ENCODE measurements around the gene CBX8.

CBX8 gene

GRCh38 chr17:79748295-79749099 is 48.4 kb downstream of the CBX8 start:
- H3K27me3 ChIP-seq (ENCODE audit: insufficient read depth, low read length, poor library complexity), result no peaks in the 10 kb centered on the region

DNA sequence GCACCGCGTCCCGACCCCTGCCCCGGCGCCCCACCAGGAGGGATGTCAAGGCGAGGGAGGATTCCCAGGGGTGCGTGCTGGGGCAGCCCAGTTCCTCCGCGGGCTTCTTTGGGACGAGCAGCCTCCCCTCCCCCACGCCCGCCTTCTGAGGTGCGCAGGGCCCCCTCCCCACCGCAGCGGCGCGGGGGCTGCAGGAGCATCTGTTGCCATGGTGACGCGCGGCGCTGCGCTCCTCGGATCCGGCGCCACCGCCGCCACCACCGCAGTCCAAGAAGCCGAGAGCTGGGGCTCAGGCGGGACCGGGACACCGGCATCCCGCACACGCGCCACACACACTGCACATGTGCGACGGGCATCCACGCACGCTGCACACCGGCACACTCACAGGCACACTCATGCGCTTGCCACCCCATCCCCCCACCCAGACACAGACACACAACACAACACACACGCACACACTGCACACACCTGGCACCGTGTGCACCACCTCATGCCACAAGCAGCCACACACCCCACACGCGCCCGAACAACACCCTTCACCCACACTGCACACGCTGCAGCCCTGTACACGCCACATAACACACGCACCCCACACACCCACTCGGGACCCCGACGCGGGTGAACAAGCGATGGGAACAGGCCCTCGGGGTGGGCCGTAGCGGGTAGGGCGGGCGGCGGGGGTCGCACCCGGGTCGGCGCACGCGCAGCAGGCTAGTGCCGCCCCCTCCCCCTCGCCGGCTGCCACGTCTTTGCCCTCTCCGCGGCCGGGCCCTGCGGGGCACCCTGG is 49.2 kb downstream of the CBX8 start:
- Histone ChIP-seq H3K4me1 (ENCODE audit: insufficient read depth, low read length) (peaks cover 13% of the 10 kb centered on the region), H3K36me3 (ENCODE audit: insufficient read depth, low read length) (no peaks in the 10 kb centered on the region), H3K9me3 (ENCODE audit: insufficient read depth, low read length, severe bottlenecking) (no peaks in the 10 kb centered on the region), H3K4me3 (ENCODE audit: low read depth in 1 of 2, low read length in 2 of 2) (no peak overlapping the region), H3K4me2 (ENCODE audit: insufficient read depth, low read length) (no peak overlapping the region), H3K27ac (ENCODE audit: low read length) (no peak overlapping the region), H4K20me1 (ENCODE audit: insufficient read depth, low read length) (no peaks in the 10 kb centered on the region), H3K79me2 (ENCODE audit: insufficient read depth, low read length) (no peaks in the 10 kb centered on the region), H2AFZ (ENCODE audit: low read depth, low read length) (no peak overlapping the region), H3K27me3 (ENCODE audit: insufficient read depth, low read length, poor library complexity) (no peaks in the 10 kb centered on the region), H3K9ac (ENCODE audit: low read depth, low read length) (no peak overlapping the region)
- no peak for TF ChIP-seq CTCF (IDR thresholded peaks at IDR 0.05; ENCODE audit: borderline replicate concordance, extremely low read depth, low read length, poor library complexity, severe bottlenecking)
- no peak for TF ChIP-seq EZH2 (IDR thresholded peaks at IDR 0.05; ENCODE audit: borderline replicate concordance, low read depth, low read length, severe bottlenecking)
- ATAC-seq (ENCODE audit: insufficient read depth, low read depth) (no peak), DNase-seq (no peak)

More at GRCh38 chr17:79748295-79749099, 48.4 kb downstream of the CBX8 start:
- no peak for ATAC-seq (ENCODE audit: insufficient read depth, low read depth)
- H3K9ac ChIP-seq (ENCODE audit: low read depth, low read length), result no peak overlapping the region
- H3K79me2 ChIP-seq (ENCODE audit: insufficient read depth, low read length), result no peaks in the 10 kb centered on the region
- H3K4me2 ChIP-seq (ENCODE audit: insufficient read depth, low read length), result no peak overlapping the region
- TF ChIP-seq EZH2 (IDR thresholded peaks at IDR 0.05; ENCODE audit: borderline replicate concordance, low read depth, low read length, severe bottlenecking), result no peak
- no peak for TF ChIP-seq CTCF (IDR thresholded peaks at IDR 0.05; ENCODE audit: borderline replicate concordance, extremely low read depth, low read length, poor library complexity, severe bottlenecking)
- H3K4me3 ChIP-seq (ENCODE audit: low read depth in 1 of 2, low read length in 2 of 2), result no peak overlapping the region
- DNase-seq, result no peak
- no peaks in the 10 kb centered on the region for H3K36me3 ChIP-seq (ENCODE audit: insufficient read depth, low read length)
- no peak overlapping the region for H2AFZ ChIP-seq (ENCODE audit: low read depth, low read length)
- H4K20me1 ChIP-seq (ENCODE audit: insufficient read depth, low read length), result no peaks in the 10 kb centered on the region
- peaks cover 13% of the 10 kb centered on the region for H3K4me1 ChIP-seq (ENCODE audit: insufficient read depth, low read length)
- H3K27ac ChIP-seq (ENCODE audit: low read length), result no peak overlapping the region
- H3K9me3 ChIP-seq (ENCODE audit: insufficient read depth, low read length, severe bottlenecking), result no peaks in the 10 kb centered on the region

DNA sequence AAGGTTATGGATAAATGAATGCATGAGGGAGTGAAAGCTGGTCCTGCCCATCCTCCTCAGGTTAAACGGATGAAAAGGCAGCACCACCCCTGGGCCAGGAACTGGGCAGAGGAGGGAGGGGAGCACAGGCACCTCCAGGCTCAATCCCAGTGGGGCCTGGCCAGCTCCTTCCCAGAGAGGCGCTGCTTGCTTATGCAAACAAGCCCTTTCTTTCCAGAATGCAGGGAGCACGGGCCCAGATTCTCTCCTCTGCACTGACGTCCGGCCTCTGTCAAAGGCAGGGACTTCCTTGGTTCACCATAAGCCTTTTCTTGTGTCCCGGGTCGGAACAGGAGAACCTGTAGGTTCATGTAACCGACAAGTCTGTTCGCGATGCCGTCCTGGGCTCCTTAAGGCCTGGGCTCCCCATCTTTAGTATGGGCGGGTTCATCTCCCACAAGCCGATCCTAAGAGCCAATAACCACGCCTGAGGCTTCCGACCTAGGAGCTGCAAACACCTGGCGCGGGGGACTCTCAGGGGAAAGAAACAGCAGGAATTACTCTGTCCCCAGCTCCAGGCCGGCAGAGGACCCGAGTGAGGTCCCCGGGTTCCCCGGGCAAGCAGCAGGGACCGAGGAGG is 49.9 kb downstream of the CBX8 start:
- no peak overlapping the region for H3K4me3 ChIP-seq (ENCODE audit: low read depth in 1 of 2, low read length in 2 of 2)
- H3K9ac ChIP-seq (ENCODE audit: low read depth, low read length), result no peak overlapping the region; the same call in 1 of the 2 replicates
- H3K27ac ChIP-seq (ENCODE audit: low read length), result no peak overlapping the region; the same call in 1 of the 2 replicates
- H3K4me2 ChIP-seq (ENCODE audit: insufficient read depth, low read length), result no peak overlapping the region
- no peaks in the 10 kb centered on the region for H3K79me2 ChIP-seq (ENCODE audit: insufficient read depth, low read length)
- no peak for ATAC-seq (ENCODE audit: insufficient read depth, low read depth)
- 0 out of 2 replicates have a peak overlapping the region, but pooled peaks have one; percentile 41 for H2AFZ ChIP-seq (ENCODE audit: low read depth, low read length)
- DNase-seq, result no peak
- no peaks in the 10 kb centered on the region for H3K9me3 ChIP-seq (ENCODE audit: insufficient read depth, low read length, severe bottlenecking)
- no peaks in the 10 kb centered on the region for H4K20me1 ChIP-seq (ENCODE audit: insufficient read depth, low read length)
- H3K4me1 ChIP-seq (ENCODE audit: insufficient read depth, low read length), result peaks cover 21% of the 10 kb centered on the region
- TF ChIP-seq CTCF (IDR thresholded peaks at IDR 0.05; ENCODE audit: borderline replicate concordance, extremely low read depth, low read length, poor library complexity, severe bottlenecking) (no peak), EZH2 (IDR thresholded peaks at IDR 0.05; ENCODE audit: borderline replicate concordance, low read depth, low read length, severe bottlenecking) (no peak)
- H3K27me3 ChIP-seq (ENCODE audit: insufficient read depth, low read length, poor library complexity), result no peaks in the 10 kb centered on the region
- H3K36me3 ChIP-seq (ENCODE audit: insufficient read depth, low read length), result no peaks in the 10 kb centered on the region

Measured in DND-41 (cell line).